Endothelial cell of umbilical vein (primary cell): ENCODE data around the gene TRPM7. TPM values are rescaled to one million over a fixed set of nuclear protein-coding genes. Genes with fewer than 3 reads are reported as not detected.

Experiments used
- BruUV-seq: library from RNA; stranded (reverse); fragments of 400-500 nt; replicated peaks from 2 replicates; lab custom pipeline; 2021; lab: Mats Ljungman, UMichigan
- CTCF ChIA-PET: fragments of 300-600, 350-600 bp; sonication (Branson Sonifier 250); formaldehyde crosslinking; loops from one replicate; lab custom pipeline; 2021; ENCODE audit warnings: antibody characterized with exemption, inconsistent platforms; lab: Charles Lee
- POLR2A ChIA-PET: fragments of 300-600, 350-600 bp; sonication (Branson Sonifier 250); formaldehyde crosslinking; loops from one replicate; lab custom pipeline; 2021; ENCODE audit warnings: antibody characterized with exemption, inconsistent platforms; lab: Charles Lee
- DNase-seq: peaks from one replicate; pipeline ENCODE4 v3.0.0-alpha.2; 2011; ENCODE audit warnings: low read depth, low spot score
- FAIRE-seq: peaks from 2 replicates; lab custom pipeline; 2011; peaks lifted over from hg19 to GRCh38; lab: Jason Lieb, UNC
- H2AFZ ChIP-seq: 2 replicates; pipeline ENCODE4 v1.6.0; 2012; ENCODE audit warnings: low read depth, low read length, control low read depth, inconsistent platforms
- H3K27ac ChIP-seq: 2 replicates; pipeline ENCODE4 v1.5.1; 2011; ENCODE audit warnings: low read depth, mild to moderate bottlenecking, control low read depth, low read length, moderate library complexity; ENCODE audit not compliant: insufficient read depth
- H3K27me3 ChIP-seq, 2 experiments: 2 replicates each; pipeline versions ENCODE4 v1.6.0 to v1.6.1; 2011; ENCODE audit warnings: low read length in 2 of 2, mixed read lengths in 1 of 2; ENCODE audit not compliant: control insufficient read depth in 2 of 2, insufficient read depth in 2 of 2
- H3K36me3 ChIP-seq, 2 experiments: 2 replicates in 1 of 2; 3 replicates in 1 of 2; pipeline ENCODE4 v1.5.1; 2011; ENCODE audit warnings: low read length in 2 of 2, mild to moderate bottlenecking in 1 of 2, moderate library complexity in 1 of 2; ENCODE audit not compliant: control insufficient read depth in 2 of 2, insufficient read depth in 2 of 2; ENCODE audit errors: extremely low read depth in 1 of 2
- H3K4me1 ChIP-seq: 3 replicates; pipeline ENCODE4 v1.5.1; 2011; ENCODE audit warnings: mild to moderate bottlenecking, low read length; ENCODE audit not compliant: control insufficient read depth, insufficient read depth; ENCODE audit errors: extremely low read depth
- H3K4me2 ChIP-seq: 2 replicates; pipeline ENCODE4 v1.6.1; 2011; ENCODE audit warnings: low read length, control low read depth, mixed read lengths; ENCODE audit not compliant: insufficient read depth
- H3K4me3 ChIP-seq, 3 experiments: fragments of 200-600 bp in 1 of 3; sonication (generic), shearing (Covaris generic) in 1 of 3; replicated peaks in 1 of 3; 2 replicates each; pipeline ENCODE4 v1.5.1; 2011 to 2016; ENCODE audit warnings: control low read depth in 3 of 3, low read length in 3 of 3, mild to moderate bottlenecking in 2 of 3, inconsistent platforms in 1 of 3, low read depth in 1 of 3, moderate library complexity in 1 of 3; ENCODE audit not compliant: insufficient read depth in 1 of 3
- H3K79me2 ChIP-seq: 2 replicates; pipeline ENCODE4 v1.6.0; 2012; ENCODE audit warnings: low read length, inconsistent platforms; ENCODE audit not compliant: control insufficient read depth, insufficient read depth
- H3K9ac ChIP-seq: replicated peaks from 2 replicates; pipeline ENCODE3; 2011; ENCODE audit warnings: low read length, control low read depth; ENCODE audit not compliant: insufficient read depth; ENCODE audit errors: extremely low read depth
- H3K9me1 ChIP-seq: replicated peaks from 3 replicates; pipeline ENCODE4 v1.6.0; 2011; ENCODE audit warnings: mild to moderate bottlenecking, low read length; ENCODE audit not compliant: control insufficient read depth, insufficient read depth; ENCODE audit errors: extremely low read depth
- H3K9me3 ChIP-seq: replicated peaks from 2 replicates; pipeline ENCODE4 v1.5.1; 2012; ENCODE audit warnings: low read length, inconsistent platforms; ENCODE audit not compliant: control insufficient read depth, insufficient read depth
- H4K20me1 ChIP-seq: replicated peaks from 2 replicates; pipeline ENCODE3; 2011; ENCODE audit warnings: mild to moderate bottlenecking, low read length; ENCODE audit not compliant: control insufficient read depth, insufficient read depth; ENCODE audit errors: extremely low read depth
- EZH2 ChIP-seq: IDR thresholded peaks from 2 replicates; pipeline ENCODE4 v1.6.1; 2012; ENCODE audit warnings: borderline replicate concordance, low read depth, mild to moderate bottlenecking, moderate library complexity, low read length, inconsistent platforms; ENCODE audit not compliant: severe bottlenecking
- FOS ChIP-seq: IDR thresholded peaks from 2 replicates; pipeline ENCODE4 v1.6.1; 2011; ENCODE audit warnings: mild to moderate bottlenecking, low read length, moderate library complexity, borderline replicate concordance; ENCODE audit not compliant: insufficient read depth
- GATA2 ChIP-seq: IDR thresholded peaks from 2 replicates; pipeline ENCODE4 v1.7.0; 2011; ENCODE audit warnings: low read depth, mild to moderate bottlenecking, moderate library complexity, mixed read lengths, low read length; ENCODE audit not compliant: insufficient read length, insufficient read depth
- JUN ChIP-seq: IDR thresholded peaks from 2 replicates; pipeline ENCODE4 v1.6.1; 2011; ENCODE audit warnings: borderline replicate concordance, low read depth; ENCODE audit not compliant: insufficient read length, insufficient read depth
- MYC ChIP-seq: IDR thresholded peaks from one replicate; pipeline ENCODE4 v1.6.1; 2011; ENCODE audit warnings: mild to moderate bottlenecking, low read depth, low read length
- POLR2A ChIP-seq: IDR thresholded peaks from 2 replicates; pipeline ENCODE4 v1.6.1; 2012; ENCODE audit warnings: low read depth, mild to moderate bottlenecking, control low read depth, low read length
- POLR2AphosphoS5 ChIP-seq: IDR thresholded peaks from 2 replicates; pipeline ENCODE4 v1.6.1; 2012; ENCODE audit warnings: low read depth, mild to moderate bottlenecking, control low read depth, low read length, moderate library complexity; ENCODE audit not compliant: insufficient read depth
- dilution Hi-C: fragments of 300-500 bp; cut with MboI; formaldehyde crosslinking; loops from one replicate; pipeline ENCODE4 v1.15.0; 2019; ENCODE audit warnings: low sequenced_read_pairs; ENCODE audit not compliant: extremely low pct_ligation_motif_present
- intact Hi-C: fragments of 100-400 bp; cut with micrococcal nuclease; formaldehyde crosslinking; loops from one replicate; pipeline ENCODE4 v1.10.0; 2022
- polyA plus RNA-seq, 4 experiments: library from polyadenylated mRNA; depleted of rRNA in 3 of 4; stranded (reverse) in 3 of 4; unstranded in 1 of 4; fragments of >200 nt; gene quantifications; 2 replicates each; pipeline versions ENCODE4 v1.2.1 to v1.2.3, GENCODE V29; 2011 to 2012; ENCODE audit warnings: missing spikeins in 1 of 4
- total RNA-seq: library from RNA; stranded (reverse); gene quantifications from 2 replicates; pipeline ENCODE4 v1.2.3, GENCODE V29; 2021
- TF ChIP-seq, protein P1 (sequence below), 2 donors: IDR thresholded peaks; 1 replicate in 1 of 2; 2 replicates in 1 of 2; pipeline ENCODE4 v1.5.1; 2011; ENCODE audit warnings: low read length in 2 of 2, mild to moderate bottlenecking in 2 of 2, moderate library complexity in 2 of 2, control low read depth in 1 of 2, inconsistent platforms in 1 of 2, low read depth in 1 of 2; ENCODE audit not compliant: insufficient read depth in 1 of 2; ENCODE audit errors: extremely low read depth in 1 of 2
- TF ChIP-seq, protein P2 (sequence below): IDR thresholded peaks from 2 replicates; pipeline ENCODE4 v1.6.1; 2011; ENCODE audit not compliant: insufficient read depth, insufficient read length

Gene TRPM7
- total and polyA plus RNA-seq, 2 donors (not counting 3 experiments of a cell fraction or from before 2014, with no cell fraction given) = 6.4 to 34.8 TPM

GRCh38 chr15:50519740-50520425 lies 166.7 kb downstream of the TRPM7 start:
- ChIA-PET POLR2A (no interaction called here), CTCF (no interaction called here)
- TF ChIP-seq EZH2 (no peak), MYC (no peak), JUN (no peak), GATA2 (no peak), POLR2AphosphoS5 (no peak), FOS (no peak), POLR2A (no peak)
- TF ChIP-seq, protein P1, sequence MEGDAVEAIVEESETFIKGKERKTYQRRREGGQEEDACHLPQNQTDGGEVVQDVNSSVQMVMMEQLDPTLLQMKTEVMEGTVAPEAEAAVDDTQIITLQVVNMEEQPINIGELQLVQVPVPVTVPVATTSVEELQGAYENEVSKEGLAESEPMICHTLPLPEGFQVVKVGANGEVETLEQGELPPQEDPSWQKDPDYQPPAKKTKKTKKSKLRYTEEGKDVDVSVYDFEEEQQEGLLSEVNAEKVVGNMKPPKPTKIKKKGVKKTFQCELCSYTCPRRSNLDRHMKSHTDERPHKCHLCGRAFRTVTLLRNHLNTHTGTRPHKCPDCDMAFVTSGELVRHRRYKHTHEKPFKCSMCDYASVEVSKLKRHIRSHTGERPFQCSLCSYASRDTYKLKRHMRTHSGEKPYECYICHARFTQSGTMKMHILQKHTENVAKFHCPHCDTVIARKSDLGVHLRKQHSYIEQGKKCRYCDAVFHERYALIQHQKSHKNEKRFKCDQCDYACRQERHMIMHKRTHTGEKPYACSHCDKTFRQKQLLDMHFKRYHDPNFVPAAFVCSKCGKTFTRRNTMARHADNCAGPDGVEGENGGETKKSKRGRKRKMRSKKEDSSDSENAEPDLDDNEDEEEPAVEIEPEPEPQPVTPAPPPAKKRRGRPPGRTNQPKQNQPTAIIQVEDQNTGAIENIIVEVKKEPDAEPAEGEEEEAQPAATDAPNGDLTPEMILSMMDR (IDR thresholded peaks at IDR 0.05; ENCODE audit: extremely low read depth in 1 of 2, insufficient read depth in 1 of 2, low read depth in 1 of 2, low read length in 2 of 2) = no peak
- TF ChIP-seq, protein P2, sequence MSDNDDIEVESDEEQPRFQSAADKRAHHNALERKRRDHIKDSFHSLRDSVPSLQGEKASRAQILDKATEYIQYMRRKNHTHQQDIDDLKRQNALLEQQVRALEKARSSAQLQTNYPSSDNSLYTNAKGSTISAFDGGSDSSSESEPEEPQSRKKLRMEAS = no peak
- no peaks in the 10 kb centered on the region for H4K20me1 ChIP-seq
- dilution Hi-C loops (no loop called here), intact Hi-C loops (no loop called here)
- no peak overlapping the region for H2AFZ ChIP-seq
- H3K4me3 ChIP-seq = no peak overlapping the region
- H3K4me2 ChIP-seq = no peak overlapping the region
- no peaks in the 10 kb centered on the region for H3K79me2 ChIP-seq
- no peak overlapping the region for H3K27ac ChIP-seq
- H3K9me1 ChIP-seq = no peaks in the 10 kb centered on the region
- H3K27me3 ChIP-seq = no peaks in the 10 kb centered on the region
- FAIRE-seq = no peak
- DNase-seq = no peak
- no peaks in the 10 kb centered on the region for H3K4me1 ChIP-seq
- H3K9ac ChIP-seq = no peak overlapping the region
- H3K9me3 ChIP-seq = no peaks in the 10 kb centered on the region
- BruUV-seq = no TSS peak
- no peaks in the 10 kb centered on the region for H3K36me3 ChIP-seq
